ENCODE data around the gene GNB1.

GRCh38 chr1:1921901-1922701 is 31.2 kb upstream of the GNB1 start:
- TF ChIP-seq, protein P1, sequence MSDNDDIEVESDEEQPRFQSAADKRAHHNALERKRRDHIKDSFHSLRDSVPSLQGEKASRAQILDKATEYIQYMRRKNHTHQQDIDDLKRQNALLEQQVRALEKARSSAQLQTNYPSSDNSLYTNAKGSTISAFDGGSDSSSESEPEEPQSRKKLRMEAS (IDR thresholded peaks at IDR 0.05; ENCODE audit: low read depth) = no peak
- TF ChIP-seq TAF1 (IDR thresholded peaks at IDR 0.05; ENCODE audit: borderline replicate concordance, low read depth, low read length) = no peak
- no peak for TF ChIP-seq EP300 (IDR thresholded peaks at IDR 0.05; ENCODE audit: borderline replicate concordance in 1 of 2, low read depth in 1 of 2, low read length in 1 of 2)
- TF ChIP-seq RAD21 (IDR thresholded peaks at IDR 0.05; ENCODE audit: low read length) = no peak
- TF ChIP-seq, protein P2, sequence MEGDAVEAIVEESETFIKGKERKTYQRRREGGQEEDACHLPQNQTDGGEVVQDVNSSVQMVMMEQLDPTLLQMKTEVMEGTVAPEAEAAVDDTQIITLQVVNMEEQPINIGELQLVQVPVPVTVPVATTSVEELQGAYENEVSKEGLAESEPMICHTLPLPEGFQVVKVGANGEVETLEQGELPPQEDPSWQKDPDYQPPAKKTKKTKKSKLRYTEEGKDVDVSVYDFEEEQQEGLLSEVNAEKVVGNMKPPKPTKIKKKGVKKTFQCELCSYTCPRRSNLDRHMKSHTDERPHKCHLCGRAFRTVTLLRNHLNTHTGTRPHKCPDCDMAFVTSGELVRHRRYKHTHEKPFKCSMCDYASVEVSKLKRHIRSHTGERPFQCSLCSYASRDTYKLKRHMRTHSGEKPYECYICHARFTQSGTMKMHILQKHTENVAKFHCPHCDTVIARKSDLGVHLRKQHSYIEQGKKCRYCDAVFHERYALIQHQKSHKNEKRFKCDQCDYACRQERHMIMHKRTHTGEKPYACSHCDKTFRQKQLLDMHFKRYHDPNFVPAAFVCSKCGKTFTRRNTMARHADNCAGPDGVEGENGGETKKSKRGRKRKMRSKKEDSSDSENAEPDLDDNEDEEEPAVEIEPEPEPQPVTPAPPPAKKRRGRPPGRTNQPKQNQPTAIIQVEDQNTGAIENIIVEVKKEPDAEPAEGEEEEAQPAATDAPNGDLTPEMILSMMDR (IDR thresholded peaks at IDR 0.05) = no peak
- no peak for TF ChIP-seq CHD2 (IDR thresholded peaks at IDR 0.05; ENCODE audit: low read length, partially characterized antibody)
- TF ChIP-seq NFIC (IDR thresholded peaks at IDR 0.05; ENCODE audit: borderline replicate concordance) = no peak
